ENCODE measurements around the gene SFSWAP.
"Not testable (repeated sequence)": the region's sequence is repeated elsewhere in the genome, so short reads cannot be mapped to it uniquely, and the experiment has no call there.

Gene SFSWAP

GRCh38 chr12:131679816-131680215 lies 31.1 kb upstream of the SFSWAP start:
- DNase-seq, result not testable (repeated sequence)

GRCh38 chr12:131680392-131681256 lies 30.3 kb upstream of the SFSWAP start:
- not testable (repeated sequence) for DNase-seq

GRCh38 chr12:131681257-131681620 lies 29.7 kb upstream of the SFSWAP start:
- no peak for DNase-seq

GRCh38 chr12:131681746-131682509 lies 29.0 kb upstream of the SFSWAP start:
- DNase-seq, result not testable (repeated sequence)

- no peak for DNase-seq
Measured at GRCh38 chr12:131682510-131682895, 28.4 kb upstream of the SFSWAP start.

GRCh38 chr12:131683266-131684014 lies 27.4 kb upstream of the SFSWAP start:
- no peak for DNase-seq

- DNase-seq, result no peak
Measured at GRCh38 chr12:131684015-131684725, 26.7 kb upstream of the SFSWAP start.

GRCh38 chr12:131687346-131688125 lies 23.4 kb upstream of the SFSWAP start:
- DNase-seq, result no peak

- no peak for DNase-seq
Measured at GRCh38 chr12:131688131-131688844, 22.6 kb upstream of the SFSWAP start.

- no peak for DNase-seq
Measured at GRCh38 chr12:131688845-131689154, 22.1 kb upstream of the SFSWAP start.

GRCh38 chr12:131690320-131690719 lies 20.6 kb upstream of the SFSWAP start:
- DNase-seq, result no peak

- no peak for DNase-seq
Measured at GRCh38 chr12:131692431-131692830, 18.5 kb upstream of the SFSWAP start.

- no peak for DNase-seq
Measured at GRCh38 chr12:131693149-131693548, 17.7 kb upstream of the SFSWAP start.

- no peak for DNase-seq
Measured at GRCh38 chr12:131694116-131694838, 16.6 kb upstream of the SFSWAP start.

- DNase-seq, result no peak
Measured at GRCh38 chr12:131695968-131696367, 14.9 kb upstream of the SFSWAP start.

- no peak for DNase-seq
Measured at GRCh38 chr12:131698286-131698685, 12.6 kb upstream of the SFSWAP start.

GRCh38 chr12:131699434-131699833 lies 11.5 kb upstream of the SFSWAP start:
- no peak for DNase-seq

- DNase-seq, result no peak
Measured at GRCh38 chr12:131700271-131700670, 10.6 kb upstream of the SFSWAP start.

- DNase-seq, result no peak
Measured at GRCh38 chr12:131701705-131702572, 9.0 kb upstream of the SFSWAP start.

- no peak for DNase-seq
Measured at GRCh38 chr12:131702573-131702877, 8.4 kb upstream of the SFSWAP start.
